K562 (cell line): ENCODE measurements around the gene SRL. TPM values are rescaled to one million over a fixed set of nuclear protein-coding genes. Genes with fewer than 3 reads are reported as not detected.
A peak's percentile ranks its signal among the peaks of the same experiment; 100 is the strongest.

Experiments
- ATAC-seq: fragments of 200-7000 bp; cut with Tn5 transposase; 3 replicates; pipeline ENCODE4 v1.9.1; 2020; ENCODE audit warnings: moderate library complexity
- BruUV-seq: library from RNA; stranded (reverse); fragments of 400-500 nt; replicated peaks from 2 replicates; lab custom pipeline; 2021; lab: Mats Ljungman, UMichigan
- CTCF ChIA-PET: fragments of 300-600 bp; formaldehyde crosslinking; extraction: SDS; loops from one replicate; lab custom pipeline; 2021; ENCODE audit warnings: low intra/inter-chr PET ratio; lab: Yijun Ruan, JAX
- POLR2A ChIA-PET: fragments of 300-600, 350-650 bp; sonication (Branson Sonifier 250); formaldehyde crosslinking; extraction: SDS; loops from one replicate; lab custom pipeline; 2021; ENCODE audit warnings: antibody characterized with exemption, inconsistent platforms; lab: Yijun Ruan, JAX
- DNase-seq, 4 experiments: peaks; one replicate each; pipeline versions ENCODE4 v3.0.0 to v3.0.0-alpha.2; 2011 to 2018; ENCODE audit warnings: low spot score in 3 of 4, mixed read lengths in 3 of 4; ENCODE audit errors: extremely low read depth in 1 of 4
- FAIRE-seq: peaks from 2 replicates; lab custom pipeline; 2011; peaks lifted over from hg19 to GRCh38; lab: Jason Lieb, UNC
- H2AFZ ChIP-seq: 2 replicates; pipeline ENCODE4 v1.6.0; 2011; ENCODE audit warnings: low read depth, low read length, control low read depth, inconsistent platforms
- H3K27ac ChIP-seq: fragments of 200-600 bp; 3 replicates; pipeline ENCODE4 v1.8.0; 2011; ENCODE audit warnings: low read depth, mild to moderate bottlenecking, control low read depth, inconsistent platforms, low read length, moderate library complexity, mixed read lengths; ENCODE audit errors: extremely low read depth
- H3K27me3 ChIP-seq, 2 experiments: fragments of 300-600 bp in 1 of 2; 2 replicates in 1 of 2; 3 replicates in 1 of 2; pipeline versions ENCODE4 v1.6.0 to v1.8.0; 2011; ENCODE audit warnings: inconsistent platforms in 2 of 2, low read length in 2 of 2, mild to moderate bottlenecking in 1 of 2, mixed read lengths in 1 of 2, moderate library complexity in 1 of 2; ENCODE audit not compliant: control insufficient read depth in 2 of 2, insufficient read depth in 2 of 2
- H3K36me3 ChIP-seq: fragments of 300-600 bp; 3 replicates; pipeline ENCODE4 v1.8.0; 2011; ENCODE audit warnings: mild to moderate bottlenecking, low read length, inconsistent platforms; ENCODE audit not compliant: control insufficient read depth, insufficient read depth
- H3K4me1 ChIP-seq, 2 experiments: fragments of 200-600 bp in 1 of 2; replicated peaks in 1 of 2; 2 replicates in 1 of 2; 3 replicates in 1 of 2; pipeline versions ENCODE4 v1.5.1 to v1.8.0; 2011; ENCODE audit warnings: inconsistent platforms in 2 of 2, low read length in 2 of 2, mild to moderate bottlenecking in 1 of 2, mixed read lengths in 1 of 2, moderate library complexity in 1 of 2; ENCODE audit not compliant: control insufficient read depth in 2 of 2, insufficient read depth in 2 of 2
- H3K4me2 ChIP-seq: 2 replicates; pipeline ENCODE4 v1.6.1; 2011; ENCODE audit warnings: low read length, control low read depth, inconsistent platforms, mixed read lengths; ENCODE audit not compliant: insufficient read depth
- H3K4me3 ChIP-seq: fragments of 200-600 bp; sonication (generic), shearing (Covaris generic); 2 replicates; pipeline ENCODE4 v1.5.1; 2016; ENCODE audit warnings: control low read depth, inconsistent platforms
- H3K79me2 ChIP-seq: fragments of 200-600 bp; 3 replicates; pipeline ENCODE4 v1.8.0; 2011; ENCODE audit warnings: low read length, inconsistent platforms; ENCODE audit not compliant: control insufficient read depth, insufficient read depth
- H3K9ac ChIP-seq, 2 experiments: 2 replicates each; pipeline versions ENCODE4 v1.6.0 to v1.6.1; 2011; ENCODE audit warnings: low read depth in 2 of 2, low read length in 2 of 2, control low read depth in 1 of 2, inconsistent platforms in 1 of 2, mild to moderate bottlenecking in 1 of 2, mixed read lengths in 1 of 2; ENCODE audit not compliant: insufficient read depth in 1 of 2
- H3K9me1 ChIP-seq: one replicate; pipeline ENCODE4 v1.6.0; 2011; ENCODE audit warnings: inconsistent platforms, mild to moderate bottlenecking, low read length, moderate library complexity; ENCODE audit not compliant: control insufficient read depth, insufficient read depth
- H3K9me3 ChIP-seq: replicated peaks from 2 replicates; pipeline ENCODE4 v1.5.1; 2011; ENCODE audit warnings: low read depth, low read length, inconsistent platforms; ENCODE audit not compliant: control insufficient read depth, insufficient read depth
- H4K20me1 ChIP-seq: replicated peaks from 2 replicates; pipeline ENCODE4 v1.6.1; 2011; ENCODE audit warnings: low read length, inconsistent platforms, mixed read lengths; ENCODE audit not compliant: control insufficient read depth, insufficient read depth
- ARID1B ChIP-seq: fragments of 450-650 bp; IDR thresholded peaks from 2 replicates; pipeline ENCODE4 v1.6.1; 2016; ENCODE audit warnings: antibody characterized with exemption, mild to moderate bottlenecking, inconsistent platforms
- BCOR ChIP-seq: fragments of 450-650 bp; IDR thresholded peaks from 2 replicates; pipeline ENCODE4 v1.6.1; 2016
- BMI1 ChIP-seq: fragments of 150-350 bp; IDR thresholded peaks from 2 replicates; pipeline ENCODE4 v1.6.1; 2014; ENCODE audit warnings: low read length
- BRCA1 ChIP-seq, 2 experiments: fragments of 450-650 bp in 1 of 2; sonication (generic) in 1 of 2; formaldehyde crosslinking in 1 of 2; IDR thresholded peaks; 2 replicates each; pipeline versions ENCODE4 v1.5.0 to v1.6.1; 2017 to 2020; ENCODE audit warnings: mild to moderate bottlenecking in 1 of 2, missing genetic modification reagents in 1 of 2
- EHMT2 ChIP-seq: fragments of 450-650 bp; IDR thresholded peaks from 2 replicates; pipeline ENCODE4 v1.6.1; 2018; ENCODE audit warnings: antibody characterized with exemption
- HDAC1 ChIP-seq, 2 experiments: fragments of 450-650 bp; IDR thresholded peaks; 2 replicates each; pipeline ENCODE4 v1.6.1; 2016 to 2017; ENCODE audit warnings: inconsistent platforms in 1 of 2, mild to moderate bottlenecking in 1 of 2, moderate library complexity in 1 of 2
- NFIC ChIP-seq: fragments of 450-650 bp; IDR thresholded peaks from 2 replicates; pipeline ENCODE4 v1.6.1; 2017; ENCODE audit warnings: mild to moderate bottlenecking, inconsistent platforms
- RFX5 ChIP-seq: IDR thresholded peaks from 2 replicates; pipeline ENCODE4 v1.6.1; 2011; ENCODE audit warnings: low read depth, mild to moderate bottlenecking, improper control_type of control experiment, low read length
- RHOXF2B ChIP-seq: fragments of 250-450 bp; sonication (Bioruptor Pico); conservative IDR thresholded peaks from 2 replicates; pipeline ENCODE4 v1.5.1; 2021
- TAF1 ChIP-seq: IDR thresholded peaks from 2 replicates; pipeline ENCODE4 v1.6.1; 2011; ENCODE audit warnings: mild to moderate bottlenecking, low read length, moderate library complexity; ENCODE audit not compliant: insufficient read depth, control insufficient read depth, severe bottlenecking; ENCODE audit errors: extremely low read depth
- ZC3H11A ChIP-seq: IDR thresholded peaks from 2 replicates; pipeline ENCODE4 v1.6.1; 2012; ENCODE audit warnings: low read depth, low read length, improper control_type of control experiment
- ZNF165 ChIP-seq: fragments of 250-450 bp; sonication (Bioruptor Pico); IDR thresholded peaks from 2 replicates; pipeline ENCODE4 v1.4.0; 2020; ENCODE audit warnings: borderline replicate concordance
- WGBS: fragments of 100-300 bp; shearing (Covaris generic); methylation state at CpG from one replicate; pipeline ENCODE4 v1.1.6; 2016; ENCODE audit warnings: low coverage, mixed read lengths; ENCODE audit not compliant: insufficient coverage; ENCODE audit errors: missing lambda C conversion rate; 5-methylcytosine and 5-hydroxymethylcytosine counted together
- in situ Hi-C: fragments of 300-500 bp; cut with MboI; formaldehyde crosslinking; loops from 4 replicates; pipeline ENCODE4 v1.15.0; 2018; ENCODE audit warnings: inconsistent platforms, mixed read lengths
- intact Hi-C: fragments of 100-400 bp; cut with micrococcal nuclease; formaldehyde crosslinking; loops from 2 replicates; pipeline ENCODE4 v1.14.2; 2022
- polyA plus RNA-seq, 8 experiments: library from polyadenylated mRNA; depleted of rRNA in 4 of 8; stranded (reverse) in 5 of 8; unstranded in 3 of 8; fragments of >200 nt; fragmentation: Nextera tagmentation in 2 of 8; fragmentation: Illumina TruSeq in 1 of 8; extraction: Ambion mirVana in 2 of 8; extraction: Trizol in 1 of 8; gene quantifications; 2 replicates each; pipeline versions ENCODE4 v1.2.1 to v1.2.3, GENCODE V29; 2011 to 2014; ENCODE audit warnings: inconsistent platforms in 1 of 8, missing spikeins in 1 of 8
- total RNA-seq, 7 experiments: library from RNA; depleted of rRNA in 6 of 7; stranded (reverse); fragments of >200 nt in 6 of 7; fragmentation: Illumina TruSeq in 2 of 7; extraction: Trizol in 2 of 7; gene quantifications; 2 replicates each; pipeline versions ENCODE4 v1.2.1 to v1.2.3, GENCODE V29; 2011 to 2021; ENCODE audit warnings: low replicate concordance in 1 of 7

SRL gene
- total and polyA plus RNA-seq, 9 of the 15 experiments (the other 6 are each of a cell fraction or from before 2014, with no cell fraction given) = 0.01 TPM; not detected in 8

- TF ChIP-seq BRCA1 (IDR thresholded peaks at IDR 0.05) = no peak
- no peak for TF ChIP-seq BRCA1 (CRISPR knock-in tag; IDR thresholded peaks at IDR 0.05)
- 0 out of 2 replicates have a peak, but pooled peaks have one; percentile 10 for TF ChIP-seq EHMT2
- TF ChIP-seq RFX5 = no peak
- TF ChIP-seq RHOXF2B (CRISPR knock-in tag) = no peak
- no peak for TF ChIP-seq NFIC
- no peak for TF ChIP-seq TAF1
- TF ChIP-seq BCOR = no peak
- no peak for TF ChIP-seq HDAC1 (IDR thresholded peaks at IDR 0.05)
Observed at GRCh38 chr16:4226251-4227039, 15.4 kb downstream of the SRL start (continued).

GRCh38 chr16:4225075-4225474, 16.8 kb downstream of the SRL start:
- no peaks in the 10 kb centered on the region for H4K20me1 ChIP-seq
- no peaks in the 10 kb centered on the region for H3K9me1 ChIP-seq
- no peak overlapping the region for H3K9ac ChIP-seq
- WGBS = 0% methylated on average over 2 of the region's 2 CpGs
- BruUV-seq = no TSS peak
- no peak for ATAC-seq
- CTCF ChIA-PET = no interaction called here
- H3K36me3 ChIP-seq = no peaks in the 10 kb centered on the region
- POLR2A ChIA-PET = interaction anchor here (1.0 kb wide), 1 partner anchor 25 kb away, joined by 3 read pairs; no protein-coding TSS in a partner anchor
- H2AFZ ChIP-seq = no peak overlapping the region
- no peak overlapping the region for H3K4me3 ChIP-seq
- no peaks in the 10 kb centered on the region; a peak in 1 of 5 replicates for H3K4me1 ChIP-seq
- FAIRE-seq = no peak
- TF ChIP-seq ZNF165 (no peak), ZC3H11A (no peak), ARID1B (no peak), BMI1 (no peak)
- intact Hi-C loops = no loop called here
- no peaks in the 10 kb centered on the region for H3K79me2 ChIP-seq
- DNase-seq = no peak
- in situ Hi-C loops = no loop called here
- no peak overlapping the region for H3K4me2 ChIP-seq
- no peaks in the 10 kb centered on the region for H3K9me3 ChIP-seq
- H3K27me3 ChIP-seq = peaks cover 34 to 64% of the 10 kb centered on the region in 2 experiments
- H3K27ac ChIP-seq = no peak overlapping the region
